Measurements from ENCODE around the gene POMT1. TPM values are rescaled to one million over a fixed set of nuclear protein-coding genes. Genes with fewer than 3 reads are reported as not detected.

POMT1 gene
- total and polyA plus RNA-seq, 3 donors from 2014 or later = 99.7 to 118 (median 117) TPM

GRCh38 chr9:131557855-131558548 lies 55.3 kb downstream of the POMT1 start:
- no peaks in the 10 kb centered on the region for H3K27me3 ChIP-seq

GRCh38 chr9:131559421-131560000 lies 56.8 kb downstream of the POMT1 start:
- H3K36me3 ChIP-seq (ENCODE audit: low read depth, missing control alignments) = no peaks in the 10 kb centered on the region
- H3K9me3 ChIP-seq = no peaks in the 10 kb centered on the region
- DNase-seq = no peak
- no peaks in the 10 kb centered on the region for H3K4me1 ChIP-seq
- 72% methylated on average over 1 of the region's 1 CpG; no CpG with 5 or more reads in 1 of the 2 donors for WGBS, 2 donors
- intact Hi-C loops (cut with DNase I; ENCODE audit: low total_unique reads) = no loop called here
- TF ChIP-seq CTCF (IDR thresholded peaks at IDR 0.05) (no peak), POLR2A (IDR thresholded peaks at IDR 0.05) (no peak)
- no peaks in the 10 kb centered on the region for H3K27me3 ChIP-seq
- no peak overlapping the region for H3K27ac ChIP-seq
- no peak overlapping the region for H3K4me3 ChIP-seq

More at GRCh38 chr9:131557855-131558548, 55.3 kb downstream of the POMT1 start:
- no peaks in the 10 kb centered on the region for H3K9me3 ChIP-seq
- no peak for TF ChIP-seq CTCF (IDR thresholded peaks at IDR 0.05)
- TF ChIP-seq POLR2A (IDR thresholded peaks at IDR 0.05) = no peak
- no peak overlapping the region for H3K27ac ChIP-seq
- no peaks in the 10 kb centered on the region for H3K36me3 ChIP-seq (ENCODE audit: low read depth, missing control alignments)
- WGBS, 2 donors = 90 to 93% methylated on average over 2 to 25 of the region's 25 CpGs
- H3K4me3 ChIP-seq = no peak overlapping the region
- DNase-seq = no peak
- no peaks in the 10 kb centered on the region for H3K4me1 ChIP-seq
- intact Hi-C loops (cut with DNase I; ENCODE audit: low total_unique reads) = no loop called here

- no peaks in the 10 kb centered on the region for H3K4me1 ChIP-seq
- TF ChIP-seq POLR2A (IDR thresholded peaks at IDR 0.05) (no peak), CTCF (IDR thresholded peaks at IDR 0.05) (no peak)
- intact Hi-C loops (cut with DNase I; ENCODE audit: low total_unique reads) = no loop called here
Measured at GRCh38 chr9:131562032-131562959, 59.6 kb downstream of the POMT1 start.

GRCh38 chr9:131565369-131565768 lies 62.7 kb downstream of the POMT1 start:
- Histone ChIP-seq H3K27ac (no peak overlapping the region), H3K4me1 (no peaks in the 10 kb centered on the region), H3K4me3 (no peak overlapping the region), H3K9me3 (no peaks in the 10 kb centered on the region), H3K36me3 (ENCODE audit: low read depth, missing control alignments) (no peaks in the 10 kb centered on the region), H3K27me3 (no peaks in the 10 kb centered on the region)
- TF ChIP-seq CTCF (IDR thresholded peaks at IDR 0.05) (no peak), POLR2A (IDR thresholded peaks at IDR 0.05) (no peak)
- intact Hi-C loops (cut with DNase I; ENCODE audit: low total_unique reads) = no loop called here
- 95 to 98% methylated on average over 5 of the region's 5 CpGs for WGBS, 2 donors
- no peak for DNase-seq

More at GRCh38 chr9:131562032-131562959, 59.6 kb downstream of the POMT1 start:
- no peak for DNase-seq
- no peak overlapping the region for H3K4me3 ChIP-seq
- no peaks in the 10 kb centered on the region for H3K9me3 ChIP-seq
- H3K27me3 ChIP-seq = no peaks in the 10 kb centered on the region
- 65 to 70% methylated on average over 9 of the region's 9 CpGs for WGBS, 2 donors
- no peaks in the 10 kb centered on the region for H3K36me3 ChIP-seq (ENCODE audit: low read depth, missing control alignments)
- no peak overlapping the region for H3K27ac ChIP-seq

Data from testis (tissue), 3 donors.